GM23338 (cell line): ENCODE results near the gene ACOT8. TPM values are rescaled to one million over a fixed set of nuclear protein-coding genes. Genes with fewer than 3 reads are reported as not detected.
A peak's percentile ranks its signal among the peaks of the same experiment; 100 is the strongest.

ENCODE experiments used
- ATAC-seq: fragments of 200-7000 bp; cut with Tn5 transposase; 3 replicates; pipeline ENCODE4 v1.9.1; 2020
- DNase-seq: peaks from one replicate; pipeline ENCODE4 v3.0.0-alpha.2; 2015; ENCODE audit warnings: low spot score
- H2AFZ ChIP-seq: fragments of 200-600 bp; sonication (generic); 2 replicates; pipeline ENCODE4 v1.8.0; 2016; ENCODE audit warnings: antibody characterized with exemption, mild to moderate bottlenecking, moderate library complexity
- H3F3A ChIP-seq: fragments of 200-600 bp; sonication (generic); replicated peaks from 2 replicates; pipeline ENCODE4 v1.8.0; 2017; ENCODE audit warnings: antibody characterized with exemption, mixed run types, low read depth
- H3K27ac ChIP-seq: fragments of 200-600 bp; sonication (generic); 2 replicates; pipeline ENCODE4 v1.6.1; 2016; ENCODE audit warnings: low read depth
- H3K27me3 ChIP-seq: fragments of 200-600 bp; sonication (generic); 2 replicates; pipeline ENCODE4 v1.8.0; 2016; ENCODE audit warnings: mild to moderate bottlenecking, mixed run types, moderate library complexity; ENCODE audit not compliant: insufficient read depth
- H3K36me3 ChIP-seq: fragments of 200-600 bp; sonication (generic); 2 replicates; pipeline ENCODE4 v1.8.0; 2016; ENCODE audit warnings: mild to moderate bottlenecking; ENCODE audit not compliant: insufficient read depth
- H3K4me1 ChIP-seq: fragments of 200-600 bp; sonication (generic); 2 replicates; pipeline ENCODE4 v1.8.0; 2016; ENCODE audit warnings: mild to moderate bottlenecking, moderate library complexity; ENCODE audit not compliant: insufficient read depth
- H3K4me2 ChIP-seq: fragments of 200-600 bp; sonication (generic); 2 replicates; pipeline ENCODE4 v1.7.1; 2017; ENCODE audit warnings: mixed run types
- H3K4me3 ChIP-seq: fragments of 200-600 bp; sonication (generic); 2 replicates; pipeline ENCODE4 v1.6.1; 2016; ENCODE audit warnings: mixed run types
- H3K79me2 ChIP-seq: fragments of 200-600 bp; sonication (generic); replicated peaks from 2 replicates; pipeline ENCODE4 v1.8.0; 2017; ENCODE audit warnings: mild to moderate bottlenecking; ENCODE audit not compliant: insufficient read depth
- H3K9me2 ChIP-seq: fragments of 200-600 bp; sonication (generic); 2 replicates; pipeline ENCODE4 v1.8.0; 2017; ENCODE audit not compliant: insufficient read depth
- H4K20me1 ChIP-seq: fragments of 200-600 bp; sonication (generic); replicated peaks from 2 replicates; pipeline ENCODE4 v1.8.0; 2017; ENCODE audit warnings: mild to moderate bottlenecking; ENCODE audit not compliant: insufficient read depth
- H3K27ac Mint-ChIP-seq: 2 replicates; pipeline ENCODE4 v1.8.0; 2020; ENCODE audit warnings: inconsistent platforms, mild to moderate bottlenecking, moderate library complexity, mixed read lengths
- H3K27me3 Mint-ChIP-seq: 3 replicates; pipeline ENCODE4 v1.8.0; 2022; ENCODE audit warnings: low read depth, mild to moderate bottlenecking, moderate library complexity, mixed read lengths, inconsistent platforms; ENCODE audit not compliant: insufficient read depth, poor library complexity
- H3K36me3 Mint-ChIP-seq: 3 replicates; pipeline ENCODE4 v1.8.0; 2021; ENCODE audit warnings: low read depth, mild to moderate bottlenecking, inconsistent platforms, moderate library complexity, mixed read lengths
- H3K4me1 Mint-ChIP-seq: 3 replicates; pipeline ENCODE4 v1.8.0; 2020; ENCODE audit warnings: mild to moderate bottlenecking, inconsistent platforms, mixed read lengths
- H3K4me3 Mint-ChIP-seq: 3 replicates; pipeline ENCODE4 v1.8.0; 2021; ENCODE audit warnings: moderate library complexity, mild to moderate bottlenecking, inconsistent platforms, mixed read lengths
- H3K9me3 Mint-ChIP-seq: 3 replicates; pipeline ENCODE4 v1.8.0; 2020; ENCODE audit warnings: moderate library complexity, mild to moderate bottlenecking, inconsistent platforms, mixed read lengths
- CREB1 ChIP-seq: fragments of 250-450 bp; sonication (Bioruptor Pico); IDR thresholded peaks from 2 replicates; pipeline ENCODE4 v1.5.0; 2020; ENCODE audit warnings: low read depth, mild to moderate bottlenecking, moderate library complexity
- EZH2 ChIP-seq: fragments of 200-600 bp; sonication (generic); IDR thresholded peaks from one replicate; pipeline ENCODE4 v1.8.0; 2017; ENCODE audit warnings: antibody characterized with exemption, mild to moderate bottlenecking, low read depth; ENCODE audit not compliant: unreplicated experiment
- NANOG ChIP-seq: IDR thresholded peaks from 2 replicates; pipeline ENCODE4 v1.6.1; 2016; ENCODE audit warnings: antibody characterized with exemption, borderline replicate concordance
- POLR2AphosphoS5 ChIP-seq: IDR thresholded peaks from 2 replicates; pipeline ENCODE4 v1.6.1; 2016; ENCODE audit warnings: antibody characterized with exemption, low read depth
- REST ChIP-seq: IDR thresholded peaks from one replicate; pipeline ENCODE4 v1.6.1; 2018; ENCODE audit warnings: antibody characterized with exemption; ENCODE audit not compliant: unreplicated experiment
- STAT1 ChIP-seq: IDR thresholded peaks from one replicate; pipeline ENCODE4 v1.6.1; 2016; ENCODE audit warnings: antibody characterized with exemption; ENCODE audit not compliant: unreplicated experiment
- ZNF114 ChIP-seq: fragments of 250-450 bp; sonication (Bioruptor Pico); IDR thresholded peaks from 2 replicates; pipeline ENCODE4 v1.5.0; 2020; ENCODE audit warnings: mild to moderate bottlenecking, moderate library complexity
- ZNF331 ChIP-seq: fragments of 250-450 bp; sonication (Bioruptor Pico); IDR thresholded peaks from 2 replicates; pipeline ENCODE4 v1.5.0; 2020; ENCODE audit warnings: low read depth, mild to moderate bottlenecking, moderate library complexity
- polyA plus RNA-seq: library from polyadenylated mRNA; unstranded; fragments of >200 nt; fragmentation: Nextera tagmentation; extraction: Ambion mirVana; gene quantifications from 2 replicates; pipeline ENCODE4 v1.2.1, GENCODE V29; 2016
- total RNA-seq: library from RNA; depleted of rRNA; stranded (reverse); fragments of >200 nt; shearing (Covaris generic); gene quantifications from 2 replicates; pipeline ENCODE4 v1.2.3, GENCODE V29; 2014
- TF ChIP-seq, protein P1 (sequence below): fragments of 250-450 bp; sonication (Bioruptor Pico); IDR thresholded peaks from 2 replicates; pipeline ENCODE4 v1.5.0; 2020; ENCODE audit warnings: mild to moderate bottlenecking, moderate library complexity
- TF ChIP-seq, protein P2 (sequence below): IDR thresholded peaks from 2 replicates; pipeline ENCODE4 v1.6.1; 2016; ENCODE audit warnings: antibody characterized with exemption

Gene ACOT8
- total and polyA plus RNA-seq, 2 experiments from 2014 or later = 42.0 to 75.2 TPM

DNA sequence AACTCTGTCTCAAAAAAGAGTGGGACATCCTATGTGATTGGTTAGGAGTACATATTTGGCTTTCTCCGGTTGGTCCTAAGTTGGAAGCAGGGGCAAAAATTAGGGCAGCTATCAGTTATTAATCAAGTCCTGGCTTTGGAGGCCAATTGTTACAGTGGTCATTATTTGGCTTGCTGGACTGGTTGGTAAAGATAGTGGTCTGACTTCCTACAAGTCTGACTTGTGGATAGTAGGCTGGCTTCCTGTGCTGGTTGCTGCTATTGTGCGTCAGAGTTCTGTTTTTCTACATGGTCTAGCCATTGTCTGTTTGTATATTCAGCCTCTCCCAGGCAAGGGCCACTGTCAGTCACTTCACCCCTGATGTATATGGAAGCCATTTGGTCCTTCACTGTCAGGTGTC lies 7.0 kb downstream of the ACOT8 start:
- Mint-ChIP-seq H3K27ac (no peak overlapping the region), H3K27me3 (peaks cover 13% of the 10 kb centered on the region), H3K36me3 (peaks cover 36% of the 10 kb centered on the region), H3K4me3 (no peak overlapping the region), H3K4me1 (peaks cover 34% of the 10 kb centered on the region), H3K9me3 (no peaks in the 10 kb centered on the region)
- Histone ChIP-seq H3K36me3 (peaks cover 10% of the 10 kb centered on the region), H4K20me1 (no peaks in the 10 kb centered on the region), H2AFZ (no peak overlapping the region), H3K9me2 (no peaks in the 10 kb centered on the region), H3K27me3 (no peaks in the 10 kb centered on the region), H3K4me3 (no peak overlapping the region), H3F3A (no peaks in the 10 kb centered on the region; the same call in 1 of the 2 replicates), H3K4me2 (no peak overlapping the region), H3K4me1 (peaks cover 28% of the 10 kb centered on the region), H3K79me2 (peaks cover 19% of the 10 kb centered on the region), H3K27ac (no peak overlapping the region)
- ATAC-seq = no peak
- no peak for DNase-seq
- TF ChIP-seq POLR2AphosphoS5 (no peak), NANOG (no peak)

DNA sequence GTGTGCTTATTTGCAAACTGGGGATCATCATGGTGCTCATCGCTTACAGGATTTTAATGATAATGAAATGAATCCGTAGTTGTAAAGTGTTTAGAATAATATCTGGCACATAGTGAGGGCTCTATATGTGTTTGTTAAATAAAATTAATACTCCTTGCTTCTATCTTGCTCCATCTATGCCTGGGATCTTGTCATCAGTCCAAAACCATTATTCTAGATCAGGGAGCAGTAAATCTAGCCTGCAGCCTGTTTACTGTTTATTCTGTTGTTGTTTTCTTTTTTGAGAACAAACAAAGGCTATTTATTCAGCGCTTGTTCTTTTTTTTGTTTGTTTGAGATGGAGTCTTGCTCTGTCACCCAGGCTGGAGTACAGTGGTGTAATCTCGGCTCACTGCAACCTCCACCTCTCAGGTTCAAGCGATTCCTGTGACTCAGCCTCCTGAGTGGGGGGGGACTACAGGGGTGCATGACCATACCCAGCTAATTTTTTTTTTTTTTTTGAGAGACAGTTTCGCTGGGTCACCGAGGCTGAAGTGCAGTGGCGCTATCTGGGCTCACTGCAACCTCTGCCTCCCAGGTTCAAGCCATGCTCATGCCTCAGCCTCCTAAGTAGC lies 8.1 kb downstream of the ACOT8 start:
- H3K27me3 ChIP-seq = no peaks in the 10 kb centered on the region
- H3K79me2 ChIP-seq = peaks cover 11% of the 10 kb centered on the region
- Mint-ChIP-seq H3K27ac (peak overlapping the region; percentile 47; the same call in 1 of the 2 replicates), H3K27me3 (peaks cover 11% of the 10 kb centered on the region), H3K36me3 (peaks cover 35% of the 10 kb centered on the region), H3K9me3 (no peaks in the 10 kb centered on the region), H3K4me3 (no peak overlapping the region), H3K4me1 (peaks cover 23% of the 10 kb centered on the region)
- H2AFZ ChIP-seq = no peak overlapping the region
- no peak for ATAC-seq
- H3K9me2 ChIP-seq = no peaks in the 10 kb centered on the region
- no peak for DNase-seq
- peaks cover 19% of the 10 kb centered on the region for H3K4me1 ChIP-seq
- no peak overlapping the region for H3K4me2 ChIP-seq
- H3K27ac ChIP-seq = no peak overlapping the region; the same call in 1 of the 2 replicates
- H3K36me3 ChIP-seq = peaks cover 15% of the 10 kb centered on the region
- no peaks in the 10 kb centered on the region for H4K20me1 ChIP-seq
- H3F3A ChIP-seq = no peaks in the 10 kb centered on the region; the same call in 1 of the 2 replicates
- H3K4me3 ChIP-seq = no peak overlapping the region
- TF ChIP-seq NANOG (no peak), EZH2 (no peak), POLR2AphosphoS5 (no peak), CREB1 (CRISPR knock-in tag) (no peak), ZNF331 (no peak), ZNF114 (CRISPR knock-in tag) (no peak), REST (no peak), STAT1 (no peak)
- TF ChIP-seq, protein P1, sequence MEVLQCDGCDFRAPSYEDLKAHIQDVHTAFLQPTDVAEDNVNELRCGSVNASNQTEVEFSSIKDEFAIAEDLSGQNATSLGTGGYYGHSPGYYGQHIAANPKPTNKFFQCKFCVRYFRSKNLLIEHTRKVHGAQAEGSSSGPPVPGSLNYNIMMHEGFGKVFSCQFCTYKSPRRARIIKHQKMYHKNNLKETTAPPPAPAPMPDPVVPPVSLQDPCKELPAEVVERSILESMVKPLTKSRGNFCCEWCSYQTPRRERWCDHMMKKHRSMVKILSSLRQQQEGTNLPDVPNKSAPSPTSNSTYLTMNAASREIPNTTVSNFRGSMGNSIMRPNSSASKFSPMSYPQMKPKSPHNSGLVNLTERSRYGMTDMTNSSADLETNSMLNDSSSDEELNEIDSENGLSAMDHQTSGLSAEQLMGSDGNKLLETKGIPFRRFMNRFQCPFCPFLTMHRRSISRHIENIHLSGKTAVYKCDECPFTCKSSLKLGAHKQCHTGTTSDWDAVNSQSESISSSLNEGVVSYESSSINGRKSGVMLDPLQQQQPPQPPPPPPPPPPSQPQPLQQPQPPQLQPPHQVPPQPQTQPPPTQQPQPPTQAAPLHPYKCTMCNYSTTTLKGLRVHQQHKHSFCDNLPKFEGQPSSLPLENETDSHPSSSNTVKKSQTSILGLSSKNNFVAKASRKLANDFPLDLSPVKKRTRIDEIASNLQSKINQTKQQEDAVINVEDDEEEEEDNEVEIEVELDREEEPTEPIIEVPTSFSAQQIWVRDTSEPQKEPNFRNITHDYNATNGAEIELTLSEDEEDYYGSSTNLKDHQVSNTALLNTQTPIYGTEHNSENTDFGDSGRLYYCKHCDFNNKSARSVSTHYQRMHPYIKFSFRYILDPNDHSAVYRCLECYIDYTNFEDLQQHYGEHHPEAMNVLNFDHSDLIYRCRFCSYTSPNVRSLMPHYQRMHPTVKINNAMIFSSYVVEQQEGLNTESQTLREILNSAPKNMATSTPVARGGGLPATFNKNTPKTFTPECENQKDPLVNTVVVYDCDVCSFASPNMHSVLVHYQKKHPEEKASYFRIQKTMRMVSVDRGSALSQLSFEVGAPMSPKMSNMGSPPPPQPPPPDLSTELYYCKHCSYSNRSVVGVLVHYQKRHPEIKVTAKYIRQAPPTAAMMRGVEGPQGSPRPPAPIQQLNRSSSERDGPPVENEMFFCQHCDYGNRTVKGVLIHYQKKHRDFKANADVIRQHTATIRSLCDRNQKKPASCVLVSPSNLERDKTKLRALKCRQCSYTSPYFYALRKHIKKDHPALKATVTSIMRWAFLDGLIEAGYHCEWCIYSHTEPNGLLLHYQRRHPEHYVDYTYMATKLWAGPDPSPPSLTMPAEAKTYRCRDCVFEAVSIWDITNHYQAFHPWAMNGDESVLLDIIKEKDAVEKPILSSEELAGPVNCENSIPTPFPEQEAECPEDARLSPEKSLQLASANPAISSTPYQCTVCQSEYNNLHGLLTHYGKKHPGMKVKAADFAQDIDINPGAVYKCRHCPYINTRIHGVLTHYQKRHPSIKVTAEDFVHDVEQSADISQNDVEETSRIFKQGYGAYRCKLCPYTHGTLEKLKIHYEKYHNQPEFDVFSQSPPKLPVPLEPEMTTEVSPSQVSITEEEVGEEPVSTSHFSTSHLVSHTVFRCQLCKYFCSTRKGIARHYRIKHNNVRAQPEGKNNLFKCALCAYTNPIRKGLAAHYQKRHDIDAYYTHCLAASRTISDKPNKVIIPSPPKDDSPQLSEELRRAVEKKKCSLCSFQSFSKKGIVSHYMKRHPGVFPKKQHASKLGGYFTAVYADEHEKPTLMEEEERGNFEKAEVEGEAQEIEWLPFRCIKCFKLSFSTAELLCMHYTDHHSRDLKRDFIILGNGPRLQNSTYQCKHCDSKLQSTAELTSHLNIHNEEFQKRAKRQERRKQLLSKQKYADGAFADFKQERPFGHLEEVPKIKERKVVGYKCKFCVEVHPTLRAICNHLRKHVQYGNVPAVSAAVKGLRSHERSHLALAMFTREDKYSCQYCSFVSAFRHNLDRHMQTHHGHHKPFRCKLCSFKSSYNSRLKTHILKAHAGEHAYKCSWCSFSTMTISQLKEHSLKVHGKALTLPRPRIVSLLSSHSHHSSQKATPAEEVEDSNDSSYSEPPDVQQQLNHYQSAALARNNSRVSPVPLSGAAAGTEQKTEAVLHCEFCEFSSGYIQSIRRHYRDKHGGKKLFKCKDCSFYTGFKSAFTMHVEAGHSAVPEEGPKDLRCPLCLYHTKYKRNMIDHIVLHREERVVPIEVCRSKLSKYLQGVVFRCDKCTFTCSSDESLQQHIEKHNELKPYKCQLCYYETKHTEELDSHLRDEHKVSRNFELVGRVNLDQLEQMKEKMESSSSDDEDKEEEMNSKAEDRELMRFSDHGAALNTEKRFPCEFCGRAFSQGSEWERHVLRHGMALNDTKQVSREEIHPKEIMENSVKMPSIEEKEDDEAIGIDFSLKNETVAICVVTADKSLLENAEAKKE (CRISPR knock-in tag) = no peak
- TF ChIP-seq, protein P2, sequence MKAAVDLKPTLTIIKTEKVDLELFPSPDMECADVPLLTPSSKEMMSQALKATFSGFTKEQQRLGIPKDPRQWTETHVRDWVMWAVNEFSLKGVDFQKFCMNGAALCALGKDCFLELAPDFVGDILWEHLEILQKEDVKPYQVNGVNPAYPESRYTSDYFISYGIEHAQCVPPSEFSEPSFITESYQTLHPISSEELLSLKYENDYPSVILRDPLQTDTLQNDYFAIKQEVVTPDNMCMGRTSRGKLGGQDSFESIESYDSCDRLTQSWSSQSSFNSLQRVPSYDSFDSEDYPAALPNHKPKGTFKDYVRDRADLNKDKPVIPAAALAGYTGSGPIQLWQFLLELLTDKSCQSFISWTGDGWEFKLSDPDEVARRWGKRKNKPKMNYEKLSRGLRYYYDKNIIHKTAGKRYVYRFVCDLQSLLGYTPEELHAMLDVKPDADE = no peak
